Embryonic facial prominence (tissue), 1 donor: ENCODE results near the gene LDAF1.
"Not testable (repeated sequence)": the region's sequence is repeated elsewhere in the genome, so short reads cannot be mapped to it uniquely, and the experiment has no call there.

Experiments
- DNase-seq: peaks from one replicate; pipeline ENCODE4 v3.0.0-alpha.2; 2016; ENCODE audit errors: extremely low spot score

Gene LDAF1

GRCh38 chr16:21195330-21195729 is 36.9 kb downstream of the LDAF1 start:
- not testable (repeated sequence) for DNase-seq

GRCh38 chr16:21197112-21197511 is 38.6 kb downstream of the LDAF1 start:
- DNase-seq, result peak; percentile 14

GRCh38 chr16:21197621-21198020 is 39.1 kb downstream of the LDAF1 start:
- DNase-seq, result no peak

GRCh38 chr16:21199607-21200218 is 41.2 kb downstream of the LDAF1 start:
- no peak for DNase-seq

- DNase-seq, result no peak
These were observed 44.8 kb downstream of the LDAF1 start for GRCh38 chr16:21203155-21203797.

- no peak for DNase-seq
These were observed 46.8 kb downstream of the LDAF1 start for GRCh38 chr16:21205303-21205702.

- DNase-seq, result no peak
These were observed 48.1 kb downstream of the LDAF1 start for GRCh38 chr16:21206550-21206949.

- no peak for DNase-seq
These were observed 50.2 kb downstream of the LDAF1 start for GRCh38 chr16:21208446-21209230.

- DNase-seq, result no peak
These were observed 53.0 kb downstream of the LDAF1 start, which contains the start of gene ZP2 for GRCh38 chr16:21211486-21211885. Gene ZP2 (minus strand): TSS chr16:21211574. CDS start chr16:21211547, 27 bp downstream.

GRCh38 chr16:21214086-21214485 is 55.6 kb downstream of the LDAF1 start:
- no peak for DNase-seq

GRCh38 chr16:21217121-21217520 is 58.6 kb downstream of the LDAF1 start:
- no peak for DNase-seq

- no peak for DNase-seq
These were observed 59.7 kb downstream of the LDAF1 start for GRCh38 chr16:21218153-21218552.

GRCh38 chr16:21219551-21219950 is 61.1 kb downstream of the LDAF1 start:
- no peak for DNase-seq

GRCh38 chr16:21222495-21223337 is 64.2 kb downstream of the LDAF1 start:
- no peak for DNase-seq

GRCh38 chr16:21223787-21224186 is 65.3 kb downstream of the LDAF1 start:
- DNase-seq, result no peak

GRCh38 chr16:21224800-21225199 is 66.3 kb downstream of the LDAF1 start:
- DNase-seq, result no peak

- peak; percentile 49 for DNase-seq
These were observed 68.3 kb downstream of the LDAF1 start for GRCh38 chr16:21226749-21227148.

- no peak for DNase-seq
These were observed 69.4 kb downstream of the LDAF1 start for GRCh38 chr16:21227866-21228265.

- no peak for DNase-seq
These were observed 69.9 kb downstream of the LDAF1 start for GRCh38 chr16:21228361-21228872.
